H9 (cell line): Measurements from ENCODE around the gene LYVE1. TPM values are rescaled to one million over a fixed set of nuclear protein-coding genes. Genes with fewer than 3 reads are reported as not detected.

ENCODE experiments used
- DNase-seq: peaks from one replicate; pipeline ENCODE4 v3.0.0-alpha.2; 2017
- H2AFZ ChIP-seq: one replicate; pipeline ENCODE4 v1.6.1; 2013; ENCODE audit warnings: mild to moderate bottlenecking, low read length, control low read depth, moderate library complexity
- H2AK5ac ChIP-seq: 2 replicates; pipeline ENCODE4 v1.6.1; 2013; ENCODE audit warnings: low read length, control low read depth, mixed read lengths; ENCODE audit not compliant: insufficient read length
- H2BK120ac ChIP-seq: one replicate; pipeline ENCODE4 v1.6.1; 2013; ENCODE audit warnings: low read depth, mild to moderate bottlenecking, low read length, control low read depth, inconsistent platforms; ENCODE audit not compliant: poor library complexity, severe bottlenecking
- H2BK12ac ChIP-seq: 2 replicates; pipeline ENCODE4 v1.6.1; 2013; ENCODE audit warnings: low read length, control low read depth, mixed read lengths, low read depth; ENCODE audit not compliant: insufficient read length
- H2BK15ac ChIP-seq: 2 replicates; pipeline ENCODE4 v1.6.1; 2013; ENCODE audit warnings: low read depth, low read length, control low read depth
- H2BK20ac ChIP-seq: one replicate; pipeline ENCODE4 v1.6.1; 2013; ENCODE audit warnings: low read depth, mild to moderate bottlenecking, low read length, control low read depth, inconsistent platforms; ENCODE audit not compliant: poor library complexity, severe bottlenecking
- H2BK5ac ChIP-seq: 2 replicates; pipeline ENCODE4 v1.6.1; 2013; ENCODE audit warnings: low read length, control low read depth, mixed read lengths; ENCODE audit not compliant: insufficient read length
- H3K14ac ChIP-seq: 2 replicates; pipeline ENCODE4 v1.6.1; 2013; ENCODE audit warnings: low read length, control low read depth; ENCODE audit not compliant: insufficient read depth
- H3K18ac ChIP-seq: 2 replicates; pipeline ENCODE4 v1.6.1; 2013; ENCODE audit warnings: low read depth, mild to moderate bottlenecking, mixed read lengths, low read length, control low read depth; ENCODE audit not compliant: insufficient read length
- H3K23ac ChIP-seq: 2 replicates; pipeline ENCODE4 v1.6.1; 2013; ENCODE audit warnings: low read length, control low read depth, mixed read lengths, low read depth; ENCODE audit not compliant: insufficient read length
- H3K23me2 ChIP-seq: 2 replicates; pipeline ENCODE4 v1.6.1; 2013; ENCODE audit warnings: low read depth, mild to moderate bottlenecking, mixed read lengths, low read length, control low read depth; ENCODE audit not compliant: insufficient read length, poor library complexity, severe bottlenecking
- H3K27ac ChIP-seq: 2 replicates; pipeline ENCODE4 v1.5.1; 2013; ENCODE audit warnings: low read length, control low read depth, mixed read lengths, low read depth; ENCODE audit not compliant: insufficient read length
- H3K27me3 ChIP-seq: 2 replicates; pipeline ENCODE4 v1.6.1; 2013; ENCODE audit warnings: low read length, control low read depth, inconsistent platforms; ENCODE audit not compliant: insufficient read depth
- H3K4ac ChIP-seq: 2 replicates; pipeline ENCODE4 v1.6.1; 2013; ENCODE audit warnings: low read depth, mild to moderate bottlenecking, control low read depth, inconsistent platforms, low read length, moderate library complexity
- H3K4me1 ChIP-seq: 2 replicates; pipeline ENCODE4 v1.6.1; 2013; ENCODE audit warnings: low read length, control low read depth, inconsistent platforms; ENCODE audit not compliant: insufficient read depth
- H3K4me2 ChIP-seq: 2 replicates; pipeline ENCODE4 v1.6.1; 2013; ENCODE audit warnings: low read length, control low read depth, mixed read lengths; ENCODE audit not compliant: insufficient read length, insufficient read depth
- H3K56ac ChIP-seq: 2 replicates; pipeline ENCODE4 v1.6.1; 2013; ENCODE audit warnings: low read depth, mild to moderate bottlenecking, mixed read lengths, low read length, control low read depth; ENCODE audit not compliant: insufficient read length
- H3K79me1 ChIP-seq: 2 replicates; pipeline ENCODE4 v1.6.1; 2013; ENCODE audit warnings: low read depth, mild to moderate bottlenecking, moderate library complexity, low read length, control low read depth, inconsistent platforms; ENCODE audit not compliant: insufficient read depth, poor library complexity, severe bottlenecking
- H3K79me2 ChIP-seq: 2 replicates; pipeline ENCODE4 v1.6.1; 2013; ENCODE audit warnings: low read length, control low read depth, inconsistent platforms; ENCODE audit not compliant: insufficient read depth
- H3K9ac ChIP-seq: 2 replicates; pipeline ENCODE4 v1.6.1; 2013; ENCODE audit warnings: low read length, control low read depth, mixed read lengths; ENCODE audit not compliant: insufficient read length; ENCODE audit errors: extremely low read depth
- H3K9me3 ChIP-seq: one replicate; pipeline ENCODE4 v1.6.1; 2013; ENCODE audit warnings: low read depth, low read length, inconsistent platforms; ENCODE audit not compliant: control insufficient read depth
- H3T11ph ChIP-seq: one replicate; pipeline ENCODE4 v1.6.1; 2013; ENCODE audit warnings: mild to moderate bottlenecking, low read length, control low read depth, inconsistent platforms
- H4K20me1 ChIP-seq: one replicate; pipeline ENCODE4 v1.6.1; 2013; ENCODE audit not compliant: control insufficient read depth, insufficient read length, insufficient read depth
- H4K5ac ChIP-seq: 2 replicates; pipeline ENCODE4 v1.6.1; 2013; ENCODE audit warnings: low read depth, mild to moderate bottlenecking, mixed read lengths, low read length, control low read depth; ENCODE audit not compliant: insufficient read length
- H4K8ac ChIP-seq: replicated peaks from 2 replicates; pipeline ENCODE4 v1.6.1; 2013; ENCODE audit warnings: low read length, control low read depth, mixed read lengths, low read depth; ENCODE audit not compliant: insufficient read length
- H4K91ac ChIP-seq: 2 replicates; pipeline ENCODE4 v1.6.1; 2013; ENCODE audit warnings: low read depth, mild to moderate bottlenecking, moderate library complexity, mixed read lengths, low read length, control low read depth; ENCODE audit not compliant: insufficient read length
- H3K27ac Mint-ChIP-seq, 3 experiments: 2 replicates in 2 of 3; 3 replicates in 1 of 3; pipeline ENCODE4 v1.8.0; 2020 to 2021; ENCODE audit warnings: mixed read lengths in 3 of 3, mild to moderate bottlenecking in 1 of 3, moderate library complexity in 1 of 3
- H3K27me3 Mint-ChIP-seq: 2 replicates; pipeline ENCODE4 v1.8.0; 2021; ENCODE audit warnings: low read depth, mild to moderate bottlenecking, moderate library complexity, mixed read lengths
- H3K36me3 Mint-ChIP-seq, 3 experiments: 2 replicates in 2 of 3; 3 replicates in 1 of 3; pipeline ENCODE4 v1.8.0; 2020 to 2021; ENCODE audit warnings: low read depth in 3 of 3, mixed read lengths in 3 of 3; ENCODE audit not compliant: insufficient read depth in 1 of 3
- H3K4me1 Mint-ChIP-seq, 2 experiments: 2 replicates each; pipeline ENCODE4 v1.8.0; 2020; ENCODE audit warnings: mixed read lengths in 2 of 2
- H3K4me3 Mint-ChIP-seq, 2 experiments: 2 replicates in 1 of 2; 3 replicates in 1 of 2; pipeline ENCODE4 v1.8.0; 2020 to 2021; ENCODE audit warnings: mild to moderate bottlenecking in 2 of 2, mixed read lengths in 2 of 2, moderate library complexity in 1 of 2
- H3K9me3 Mint-ChIP-seq, 2 experiments: 2 replicates in 1 of 2; 3 replicates in 1 of 2; pipeline ENCODE4 v1.8.0; 2020; ENCODE audit warnings: mild to moderate bottlenecking in 2 of 2, mixed read lengths in 2 of 2, moderate library complexity in 1 of 2
- CTCF ChIP-seq: fragments of 200-600 bp; sonication (generic); conservative IDR thresholded peaks from 3 replicates; pipeline ENCODE4 v1.8.0; 2021; ENCODE audit warnings: antibody characterized with exemption, mild to moderate bottlenecking
- WGBS: extraction: QIAGEN DNeasy Blood & Tissue Kit; methylation state at CpG from one replicate; pipeline ENCODE4 v1.1.7; 2013; ENCODE audit warnings: missing lambda C conversion rate, low lambda C conversion rate, mixed read lengths; ENCODE audit not compliant: insufficient read length; ENCODE audit errors: extremely low coverage; 5-methylcytosine and 5-hydroxymethylcytosine counted together
- total RNA-seq: library from RNA; stranded (reverse); gene quantifications from 2 replicates; pipeline ENCODE4 v1.2.1, GENCODE V29; 2021

LYVE1 gene
- total RNA-seq, 1 experiment from 2014 or later, result not detected

GRCh38 chr11:10551845-10552352, 16.6 kb downstream of the LYVE1 start:
- Mint-ChIP-seq H3K9me3 (no peaks in the 10 kb centered on the region), H3K4me1 (peaks cover 7% of the 10 kb centered on the region in 2 experiments), H3K27me3 (peaks cover 2% of the 10 kb centered on the region), H3K4me3 (no peak overlapping the region), H3K27ac (no peak overlapping the region), H3K36me3 (no peaks in the 10 kb centered on the region)
- Histone ChIP-seq H2BK15ac (no peak overlapping the region), H3K9ac (no peak overlapping the region), H3K23me2 (no peaks in the 10 kb centered on the region), H3K27me3 (no peaks in the 10 kb centered on the region), H3K4me1 (no peaks in the 10 kb centered on the region), H2BK12ac (no peak overlapping the region), H4K91ac (no peak overlapping the region), H4K5ac (no peak overlapping the region), H2BK20ac (no peak overlapping the region), H2BK120ac (no peak overlapping the region), H2BK5ac (no peak overlapping the region), H2AFZ (no peak overlapping the region), H3T11ph (no peak overlapping the region), H3K23ac (no peak overlapping the region), H2AK5ac (no peak overlapping the region), H3K18ac (no peak overlapping the region), H3K4ac (no peak overlapping the region), H3K27ac (no peak overlapping the region), H3K9me3 (no peaks in the 10 kb centered on the region), H3K56ac (no peak overlapping the region), H4K8ac (no peak overlapping the region), H4K20me1 (no peaks in the 10 kb centered on the region), H3K79me1 (no peaks in the 10 kb centered on the region), H3K79me2 (no peaks in the 10 kb centered on the region), H3K4me2 (no peak overlapping the region), H3K14ac (no peak overlapping the region)
- no peak for TF ChIP-seq CTCF
- no CpG with 5 or more reads among the region's 3 CpGs for WGBS
- no peak for DNase-seq
